COLO829 (cell line): Measurements from ENCODE around the gene CD160.
"Not testable (repeated sequence)": the region's sequence is repeated elsewhere in the genome, so short reads cannot be mapped to it uniquely, and the experiment has no call there.

Experiments used
- DNase-seq: peaks from one replicate; pipeline ENCODE4 v3.0.0; 2012; ENCODE audit warnings: low spot score

The CD160 gene

DNA sequence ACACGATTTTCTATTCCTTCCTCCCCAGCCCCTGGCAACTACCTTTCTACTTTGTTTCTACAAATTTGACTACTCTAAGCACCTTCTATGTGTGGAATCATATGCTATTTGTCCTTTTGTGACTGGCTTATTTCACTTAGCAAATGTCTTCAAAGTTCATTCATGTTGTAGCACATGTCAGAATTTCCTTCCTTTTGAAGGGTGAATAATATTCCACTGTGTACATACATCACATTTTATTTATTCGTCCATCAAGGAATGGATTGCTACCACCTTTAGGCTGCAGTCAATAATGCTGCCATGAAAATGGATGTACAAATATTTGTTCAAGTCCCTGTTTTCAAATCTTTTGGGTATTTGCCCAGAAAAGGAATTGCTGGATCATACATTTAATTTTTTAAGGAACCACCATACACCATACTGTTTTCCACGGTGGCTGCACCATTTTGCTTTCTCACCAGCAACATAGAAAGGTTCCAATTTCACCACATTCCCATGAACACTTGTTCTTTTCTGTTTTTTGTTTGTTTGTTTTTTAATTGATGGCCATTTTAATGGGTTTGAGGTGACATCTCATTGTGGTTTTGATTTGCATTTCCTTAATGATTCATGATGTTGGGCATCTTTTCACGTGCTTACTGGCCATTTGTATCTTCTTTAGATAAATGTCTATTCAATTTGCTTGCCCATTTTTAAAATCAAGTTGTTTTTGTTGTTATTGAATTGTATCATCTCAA, 8.8 kb upstream of the CD160 start:
- DNase-seq: no peak

DNA sequence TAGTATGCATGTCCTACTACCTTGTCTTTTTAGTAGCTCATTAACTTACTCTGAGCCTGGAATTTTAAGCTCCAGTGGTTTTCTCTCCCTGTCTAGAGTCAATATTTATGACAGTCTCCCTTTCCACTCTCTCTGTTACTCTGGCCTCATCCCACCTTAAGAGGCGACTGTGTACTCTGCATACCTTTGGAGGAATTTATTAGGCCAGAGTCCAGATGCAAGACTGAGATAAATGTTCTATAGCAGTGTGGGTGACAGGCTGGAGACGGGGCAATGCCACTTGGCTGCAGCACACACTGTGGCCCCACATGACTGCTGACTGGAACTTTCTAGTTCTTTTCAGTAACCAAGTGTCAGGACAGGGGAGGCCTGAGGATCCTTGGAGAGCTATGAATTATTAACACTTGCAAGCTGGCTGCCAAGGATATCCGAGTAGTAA, 8.1 kb upstream of the CD160 start:
- DNase-seq: no peak

DNA sequence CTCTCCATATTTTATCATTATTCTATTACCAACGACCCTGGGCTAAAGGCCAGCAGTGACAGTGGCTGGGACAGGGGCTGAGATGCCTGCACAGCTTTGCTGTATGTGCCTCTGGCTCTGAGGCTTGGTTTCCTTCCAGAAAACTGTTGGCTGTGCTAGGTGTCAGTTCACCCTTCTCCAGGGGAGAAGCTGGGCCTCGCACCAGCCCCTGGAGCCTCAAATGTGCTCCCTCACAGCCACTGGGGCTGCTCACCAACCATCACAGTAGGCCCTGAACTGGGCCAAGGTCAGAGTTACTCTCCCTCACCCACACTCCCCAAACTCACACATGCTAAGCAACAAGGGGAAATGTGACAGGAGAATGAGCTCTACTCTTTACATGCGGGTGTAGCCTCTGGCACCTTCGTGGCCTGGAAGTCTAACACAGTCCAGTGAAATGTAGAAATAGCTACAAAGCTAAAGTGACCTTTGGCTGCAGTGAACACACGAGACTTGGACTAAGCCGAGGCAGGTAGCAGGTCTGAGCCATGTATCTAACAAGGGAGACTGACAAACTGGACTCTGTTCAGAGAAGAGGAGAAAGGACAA, 4.7 kb upstream of the CD160 start:
- DNase-seq: no peak

DNA sequence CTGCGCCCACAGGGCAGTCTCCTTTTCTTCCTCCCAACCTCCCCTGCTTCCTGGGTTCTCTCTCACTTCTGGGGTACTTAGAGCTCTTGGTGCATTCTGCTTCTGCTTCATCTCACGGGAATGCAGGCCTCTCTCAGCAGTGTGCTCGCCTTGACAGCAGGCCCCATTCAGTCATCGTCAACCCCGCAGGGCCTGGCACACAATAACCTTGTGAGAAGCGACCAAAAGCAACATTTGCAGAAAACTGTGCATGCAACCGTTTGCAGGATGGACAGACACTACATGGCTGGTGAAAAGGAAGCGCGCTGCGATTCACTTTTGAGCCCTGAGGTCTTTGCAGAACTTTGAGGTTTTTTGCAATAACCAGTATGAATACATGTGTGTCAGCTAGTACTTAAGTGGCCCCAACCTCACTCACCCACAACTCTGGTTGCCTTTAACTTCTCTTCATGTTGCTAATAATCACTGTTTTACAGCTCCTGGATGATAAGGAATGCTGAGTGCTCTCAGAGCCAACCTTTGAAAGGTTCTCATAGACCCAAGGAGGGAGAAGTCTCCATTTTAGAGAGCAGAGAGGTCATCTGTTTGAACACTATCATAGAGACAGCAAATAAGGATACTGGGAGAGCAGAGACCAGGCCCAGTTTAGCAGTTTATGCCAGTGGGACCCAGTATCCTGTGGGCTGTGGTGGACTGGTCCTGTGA, 2.5 kb upstream of the CD160 start:
- DNase-seq: no peak

DNA sequence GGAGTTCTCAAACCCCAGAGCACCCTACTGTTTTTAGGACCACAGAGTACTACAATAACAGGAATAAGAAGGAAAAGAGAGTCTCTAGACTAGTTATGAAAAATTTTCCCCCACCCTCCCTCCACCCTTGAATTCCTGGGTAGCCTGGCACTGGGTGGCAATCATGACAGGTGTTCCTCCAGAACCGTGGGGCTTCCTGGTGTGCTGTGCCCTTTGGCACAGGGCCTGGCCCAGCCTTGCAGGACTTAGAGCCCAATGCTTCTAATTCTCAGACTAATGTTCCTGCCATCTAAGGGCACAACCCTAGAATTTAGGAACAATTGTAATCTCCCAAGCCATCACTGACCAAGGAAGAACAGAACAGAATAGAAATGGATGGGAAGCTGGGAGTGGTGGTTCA, 1.5 kb upstream of the CD160 start:
- no peak for DNase-seq

DNA sequence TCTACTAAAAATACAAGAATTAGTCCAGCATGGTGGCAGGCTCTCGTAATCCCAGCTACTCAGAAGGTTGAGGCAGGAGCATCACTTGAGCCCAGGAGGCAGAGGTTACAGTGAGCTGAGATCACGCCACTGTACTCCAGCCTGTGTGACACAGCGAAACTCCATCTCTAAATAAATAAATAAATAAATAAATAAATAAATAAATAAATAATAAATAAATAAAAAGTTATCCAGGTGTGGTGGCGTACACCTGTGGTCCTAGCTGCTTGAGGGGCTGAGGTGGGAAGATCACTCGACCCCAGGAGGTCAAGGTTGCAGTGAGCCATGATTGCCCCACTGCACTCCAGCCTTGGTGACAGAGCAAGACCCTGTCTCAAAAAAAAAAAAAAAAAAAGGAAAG, 834 bp upstream of the CD160 start:
- DNase-seq: not testable (repeated sequence)

DNA sequence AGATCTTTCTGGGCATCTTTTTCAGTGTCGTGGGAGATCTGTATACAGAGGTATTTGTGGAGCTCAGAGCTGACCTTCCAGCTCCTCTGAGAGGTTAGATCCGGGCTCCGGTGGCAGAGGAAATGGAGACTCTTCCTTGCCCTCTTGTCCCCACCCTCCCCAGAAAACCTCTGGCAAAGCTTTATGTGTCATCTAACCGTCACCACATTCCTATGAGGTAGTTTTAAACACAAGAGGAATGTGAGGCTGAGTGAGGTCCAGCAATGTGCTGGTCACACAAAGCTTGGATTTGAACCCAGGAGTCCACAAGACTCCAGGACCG, 1.2 kb downstream of the CD160 start:
- no peak for DNase-seq

DNA sequence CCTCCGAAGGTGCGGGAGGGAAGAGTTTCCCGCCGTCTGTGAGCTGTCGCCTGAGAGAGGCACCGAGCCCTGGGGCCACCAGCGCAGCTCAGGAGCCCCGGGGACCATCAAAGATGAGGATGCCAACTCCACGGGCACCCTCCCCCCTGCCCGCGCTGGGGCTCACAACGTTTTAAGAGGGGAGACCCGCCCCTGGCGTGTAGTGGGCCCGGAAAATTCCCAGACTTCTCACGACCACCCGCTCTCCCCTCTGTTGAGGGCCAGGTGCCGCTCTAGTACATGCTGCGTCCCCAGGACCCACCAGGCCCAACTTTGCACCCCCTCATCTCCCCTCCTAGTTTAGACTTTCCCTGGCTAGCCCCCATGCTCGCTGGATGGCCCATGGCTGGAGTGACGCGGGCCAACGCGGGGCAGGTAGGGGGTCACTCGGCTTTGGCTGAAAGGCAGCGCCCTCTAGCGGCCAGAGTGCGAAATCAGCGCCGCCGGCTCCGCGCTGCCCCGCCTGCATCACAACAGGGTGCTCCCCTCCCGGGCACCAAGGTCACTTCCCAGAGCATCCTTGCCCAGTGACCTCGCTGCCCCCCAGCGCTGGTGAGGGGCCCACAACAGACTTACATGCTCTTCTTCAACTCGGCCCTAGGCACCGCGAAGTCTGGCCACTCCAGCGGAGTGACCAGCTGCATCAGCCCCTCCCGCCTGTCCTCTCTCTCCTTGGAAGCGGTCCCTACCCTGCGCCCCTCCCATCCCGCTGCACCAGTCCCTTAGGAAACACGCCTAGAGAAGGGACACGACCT, 1.8 kb downstream of the CD160 start:
- DNase-seq: peak; percentile 38

DNA sequence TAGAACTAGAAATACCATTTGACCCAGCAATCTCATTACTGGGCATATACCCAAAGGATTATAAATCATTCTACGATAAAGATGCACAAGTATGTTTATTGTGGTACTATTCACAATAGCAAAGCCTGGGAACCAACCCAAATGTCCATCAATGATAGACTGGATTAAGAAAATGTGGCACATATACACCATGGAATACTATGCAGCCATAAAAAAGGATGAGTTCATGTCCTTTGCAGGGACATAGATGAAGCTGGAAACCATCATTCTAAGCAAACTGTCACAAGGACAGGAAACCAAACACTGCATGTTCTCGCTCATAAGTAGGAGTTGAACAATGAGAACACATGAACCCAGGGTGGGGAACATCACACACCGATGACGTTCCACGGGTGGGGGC, 6.9 kb downstream of the CD160 start:
- not testable (repeated sequence) for DNase-seq

DNA sequence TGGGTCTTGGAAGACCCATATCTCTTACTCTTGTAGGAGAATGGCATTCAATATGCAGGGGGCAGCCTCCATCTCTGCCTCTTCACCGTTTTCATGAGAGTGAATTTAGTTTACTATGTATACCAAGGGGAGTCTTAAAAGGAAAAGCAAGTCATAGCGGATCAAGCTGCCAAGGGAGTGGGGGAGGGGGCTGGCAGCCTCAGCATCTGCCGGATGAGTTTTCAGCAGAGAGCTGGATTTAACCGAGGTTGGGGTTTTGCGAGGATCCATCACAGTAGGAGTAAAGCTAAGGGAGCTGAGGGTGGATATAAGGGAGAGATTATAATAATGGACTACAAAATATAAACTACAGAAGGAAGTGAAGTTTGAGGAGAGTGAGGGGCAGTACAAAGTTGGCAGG, 9.9 kb downstream of the CD160 start:
- no peak for DNase-seq

DNA sequence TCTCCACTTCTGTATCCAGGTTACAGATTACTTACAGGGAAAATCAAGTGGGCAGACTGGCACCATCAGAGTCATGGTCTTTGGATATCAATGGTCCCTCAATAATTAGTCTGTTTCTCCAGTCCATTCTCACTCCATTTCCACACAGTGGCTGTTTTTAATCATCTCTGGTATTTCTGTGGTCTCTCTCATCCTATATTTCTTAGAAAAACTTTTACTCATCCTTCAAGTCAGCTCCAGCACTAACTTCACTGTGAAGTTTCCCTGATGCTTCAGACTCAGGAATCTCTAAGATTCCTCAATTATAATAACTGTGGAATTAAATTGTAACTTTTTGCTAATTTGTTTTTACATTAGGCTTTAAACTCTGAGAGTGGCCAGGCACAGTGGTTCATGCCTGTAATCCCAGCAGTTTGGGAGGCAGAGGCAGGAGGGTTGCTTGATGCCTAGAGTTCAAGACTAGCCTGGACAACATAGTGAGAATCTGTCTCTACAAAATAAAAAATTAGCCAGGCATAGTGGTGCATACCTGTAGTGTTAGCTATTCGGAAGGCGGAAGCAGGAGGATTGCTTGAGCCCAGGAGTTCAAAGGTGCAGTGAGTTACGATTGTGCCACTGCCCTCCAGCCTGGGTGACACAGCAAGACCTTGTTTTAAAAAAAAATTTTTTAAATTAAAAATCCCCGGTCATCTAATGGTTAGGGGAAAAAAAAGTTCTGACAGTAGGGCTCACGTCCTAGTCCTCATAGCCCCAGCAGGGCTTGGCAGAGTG, 10.6 kb downstream of the CD160 start:
- no peak for DNase-seq

DNA sequence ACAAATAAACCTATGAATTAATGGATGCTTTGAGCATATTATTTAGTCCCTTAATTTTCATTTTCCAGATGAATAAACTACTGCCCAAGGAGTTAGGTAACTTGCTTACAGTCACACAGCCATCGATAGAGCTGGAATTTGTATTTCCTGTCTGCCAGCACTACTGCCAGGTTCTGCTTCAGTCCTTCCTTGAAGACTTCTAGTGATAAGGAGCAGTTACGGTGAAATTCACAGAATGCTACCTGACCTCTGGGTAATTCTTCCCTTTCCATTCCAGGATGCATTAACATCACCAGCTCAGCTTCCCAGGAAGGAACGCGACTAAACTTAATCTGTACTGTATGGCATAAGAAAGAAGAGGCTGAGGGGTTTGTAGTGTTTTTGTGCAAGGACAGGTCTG, 11.2 kb downstream of the CD160 start:
- DNase-seq: no peak

DNA sequence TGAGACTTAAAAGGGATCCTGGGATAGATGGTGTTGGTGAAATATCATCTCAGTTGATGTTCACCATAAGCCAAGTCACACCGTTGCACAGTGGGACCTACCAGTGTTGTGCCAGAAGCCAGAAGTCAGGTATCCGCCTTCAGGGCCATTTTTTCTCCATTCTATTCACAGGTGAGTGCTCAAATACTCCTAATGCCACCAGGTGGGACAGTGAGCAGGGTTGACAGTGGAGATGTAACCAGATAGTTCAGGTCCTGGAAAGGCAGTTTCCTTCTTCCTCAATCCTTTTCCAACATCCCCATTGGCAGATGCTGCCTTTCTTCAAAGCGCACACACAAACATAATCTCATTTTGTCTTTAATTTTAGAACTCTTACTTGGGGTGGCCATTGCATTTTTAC, 11.6 kb downstream of the CD160 start:
- no peak for DNase-seq

DNA sequence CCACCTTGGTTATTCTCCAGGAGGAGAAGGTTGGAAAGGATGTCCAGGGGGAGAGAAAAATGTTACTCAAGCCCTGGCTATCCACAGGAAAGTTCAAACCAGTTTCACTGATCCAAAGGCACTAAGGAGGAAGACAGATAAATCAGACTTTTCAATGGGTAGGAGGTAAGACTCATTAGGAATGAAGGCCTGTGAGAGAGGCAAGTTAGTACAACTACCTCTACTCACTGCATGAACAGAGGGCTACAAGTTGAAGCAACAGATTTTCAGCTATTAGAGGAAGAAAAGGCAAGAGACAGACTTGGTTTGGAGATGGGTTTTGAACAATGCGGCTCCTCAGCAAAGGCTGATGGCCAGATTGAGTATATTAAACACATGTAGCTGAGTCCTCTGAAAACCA, 16.9 kb downstream of the CD160 start:
- DNase-seq: no peak

DNA sequence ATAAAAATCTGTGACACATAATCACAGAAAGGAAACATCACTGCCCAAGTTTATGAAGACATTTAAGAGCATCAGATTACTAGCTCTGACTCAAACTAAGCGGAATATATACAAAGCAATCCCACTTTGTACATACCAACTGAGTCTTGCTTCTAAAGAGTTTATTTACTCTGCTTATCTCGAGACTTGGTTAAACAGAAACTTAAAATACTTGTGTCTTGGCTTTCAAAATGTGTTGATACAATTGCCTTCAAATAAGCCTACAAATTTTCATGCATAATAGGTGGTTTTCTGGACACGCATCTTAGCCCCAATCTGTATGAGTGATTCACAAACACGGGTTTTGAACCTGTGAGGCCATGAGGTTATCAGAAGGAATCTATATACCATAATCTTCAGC, 21.0 kb downstream of the CD160 start:
- DNase-seq: no peak

DNA sequence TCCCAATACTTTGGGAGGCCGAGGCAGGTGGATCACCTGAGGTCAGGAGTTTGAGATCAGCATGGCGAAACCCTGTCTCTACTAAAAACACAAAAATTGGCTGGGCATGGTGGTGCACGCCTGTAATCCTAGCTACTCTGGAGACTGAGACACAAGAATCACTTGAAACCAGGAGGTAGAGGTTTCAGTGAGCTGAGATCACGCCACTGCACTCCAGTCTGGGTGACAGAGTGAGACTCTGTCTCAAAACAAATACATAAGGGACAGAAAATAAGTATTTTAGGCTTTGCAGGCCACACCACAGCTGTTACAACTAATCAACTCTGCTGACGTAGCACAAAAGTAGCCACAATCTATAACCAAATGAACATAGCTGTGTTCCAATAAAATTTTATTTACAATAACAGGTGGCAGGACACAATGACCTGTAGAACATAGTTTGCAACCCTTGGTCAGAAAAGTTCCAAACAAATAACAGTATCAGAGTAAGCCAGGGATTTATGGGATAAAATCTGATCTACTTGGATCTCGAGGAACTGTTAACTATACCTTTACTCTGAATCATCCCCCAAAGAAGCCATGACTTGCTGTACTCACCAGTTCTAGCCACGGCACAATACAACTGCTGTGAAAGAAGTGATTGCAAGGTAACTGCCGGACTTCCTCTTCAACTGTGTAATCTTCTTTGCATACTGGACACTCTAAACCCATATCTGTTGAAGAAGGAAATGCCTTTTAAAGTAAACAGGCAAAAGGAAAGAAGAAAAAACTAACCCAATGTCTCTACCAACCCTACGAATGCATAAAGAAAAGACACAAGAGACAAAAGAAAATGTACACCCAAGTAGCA, 28.3 kb downstream of the CD160 start:
- no peak for DNase-seq

DNA sequence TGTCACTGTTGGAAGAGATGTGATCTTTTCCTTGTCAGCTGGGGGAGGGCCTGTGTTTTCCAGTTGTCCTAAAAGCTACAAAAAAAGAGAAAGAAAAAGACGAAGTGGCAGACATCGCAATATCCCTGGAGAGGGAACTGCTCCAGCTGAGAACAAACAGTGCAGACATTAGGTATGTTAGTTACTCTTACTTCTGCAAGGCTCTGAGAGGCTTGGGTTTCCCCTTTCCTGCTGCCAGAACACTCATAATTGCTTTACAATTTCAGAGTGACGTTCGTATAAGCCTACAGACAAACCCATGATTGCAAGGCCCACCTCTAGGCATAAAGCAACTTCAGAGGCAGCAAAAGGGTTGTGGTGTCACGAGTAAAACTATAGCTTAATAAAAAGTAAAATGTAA, 31.1 kb downstream of the CD160 start:
- no peak for DNase-seq

DNA sequence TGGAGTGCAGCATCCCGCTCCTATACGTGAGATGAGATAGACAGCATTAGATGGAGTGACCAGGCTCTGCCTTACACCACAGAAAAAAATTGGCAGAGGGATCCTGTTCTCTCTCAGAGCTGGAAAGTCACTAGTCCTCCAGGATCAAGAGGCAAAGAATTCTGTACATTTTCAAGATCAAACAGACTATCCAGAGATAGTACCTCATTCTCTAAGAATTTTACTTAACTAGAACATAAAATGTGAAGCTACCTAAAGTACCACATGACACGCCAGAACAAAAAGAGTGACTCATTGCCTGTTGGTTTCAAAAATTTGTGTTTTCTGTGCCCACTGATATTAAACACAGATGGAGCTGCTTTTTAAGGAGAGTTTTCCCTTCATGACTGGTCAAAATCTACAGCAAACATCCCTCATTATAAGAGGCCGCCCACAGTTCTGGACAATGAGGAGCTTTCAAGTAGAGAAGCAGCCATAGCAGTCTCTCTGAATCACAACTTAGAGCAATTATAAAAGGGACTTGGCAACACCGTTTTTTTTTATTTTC, 32.3 kb downstream of the CD160 start:
- peak; percentile 97 for DNase-seq

DNA sequence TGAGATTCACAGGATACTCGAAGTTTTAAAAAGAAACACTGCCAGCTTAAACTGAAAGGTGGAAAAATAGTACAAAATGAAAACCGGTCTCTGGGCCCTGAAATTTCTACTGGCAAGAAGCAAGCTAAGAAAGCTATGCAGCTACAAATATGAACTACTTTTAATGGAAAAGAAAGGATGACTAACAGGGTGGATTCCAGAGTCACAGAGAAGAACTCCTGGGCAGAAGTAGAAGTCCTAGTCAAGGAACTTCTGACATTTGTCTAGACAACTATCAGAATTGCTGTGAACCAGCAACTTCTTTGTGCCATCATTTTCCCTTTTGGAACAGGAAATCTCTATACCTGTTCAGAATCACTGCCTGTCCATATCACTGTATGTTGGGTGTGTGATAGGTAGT, 38.1 kb downstream of the CD160 start:
- no peak for DNase-seq

DNA sequence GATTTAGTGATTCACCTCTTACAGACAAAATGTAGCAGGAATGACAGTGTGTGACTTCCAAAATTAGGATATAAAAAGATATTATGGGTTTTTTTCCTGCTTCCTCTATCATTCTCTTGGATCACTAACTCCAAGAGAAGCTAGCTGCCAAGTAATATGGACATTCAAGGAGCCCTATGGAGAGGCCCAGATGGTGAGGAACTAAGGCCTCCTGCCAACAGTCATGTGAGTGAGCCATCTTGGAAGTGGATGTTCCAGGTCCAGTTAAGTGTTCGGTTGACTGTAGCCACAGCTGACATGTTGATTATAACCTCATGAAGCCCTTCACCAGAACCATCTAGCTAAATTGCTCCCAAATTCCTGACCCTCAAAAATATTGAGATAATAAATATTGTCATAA, 38.8 kb downstream of the CD160 start:
- no peak for DNase-seq

DNA sequence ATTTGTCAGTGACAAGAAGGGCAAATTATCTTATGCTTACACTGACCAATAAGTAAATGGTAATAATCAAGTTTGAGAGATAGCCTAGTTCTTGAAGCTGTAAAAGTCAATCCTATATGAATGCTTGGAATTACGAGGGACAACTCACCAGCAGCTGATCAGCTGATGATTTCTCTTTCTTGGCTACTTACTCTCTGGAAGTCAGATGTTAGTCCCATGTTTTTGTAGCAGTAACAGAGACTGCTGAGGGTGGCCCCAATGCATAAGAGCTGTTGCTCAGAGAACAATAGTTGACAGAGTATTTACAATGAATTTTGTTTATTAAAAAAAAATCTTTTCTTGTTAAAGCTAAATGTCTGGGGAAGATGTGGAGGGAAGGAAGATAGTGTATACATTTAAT, 39.3 kb downstream of the CD160 start:
- DNase-seq: no peak
